ENCODE data around the gene CHD9.
A peak's percentile ranks its signal among the peaks of the same experiment; 100 is the strongest.

The CHD9 gene

DNA sequence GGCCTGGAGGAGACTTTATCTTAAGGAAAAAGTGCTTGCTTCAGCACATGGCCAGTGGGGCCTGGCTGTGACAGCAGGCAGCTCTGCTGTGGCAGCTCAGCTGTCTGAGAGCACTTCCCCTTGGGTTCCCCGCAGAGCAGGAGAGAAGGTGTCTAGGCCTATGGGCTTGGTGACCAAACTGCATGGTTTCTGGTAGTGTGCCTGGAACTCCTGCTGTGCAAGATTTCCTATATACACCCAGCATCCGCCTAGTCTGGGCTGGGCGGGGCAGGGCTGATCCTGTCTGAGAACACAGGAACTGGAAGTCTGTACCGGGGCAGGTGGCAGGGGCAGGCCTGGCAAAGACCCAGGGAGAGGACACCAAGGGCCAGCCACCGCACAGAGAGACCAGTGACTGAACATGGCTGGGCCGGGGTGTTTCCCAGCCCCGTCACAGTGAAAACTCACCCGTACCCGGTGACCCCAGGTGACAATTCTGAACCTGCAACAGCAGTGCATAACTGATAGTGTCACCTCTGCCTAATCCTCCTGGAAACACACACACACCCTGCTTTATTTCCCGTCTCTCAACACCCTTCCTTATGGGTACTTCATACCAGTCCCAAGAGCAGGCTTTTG, 39.3 kb downstream of the CHD9 start:
- DNase-seq (ENCODE audit: low spot score), result peak; percentile 51

GRCh38 chr16:53097190-53097589, 42.4 kb downstream of the CHD9 start:
- no peak for DNase-seq (ENCODE audit: low spot score)

- DNase-seq (ENCODE audit: low spot score), result peak; percentile 80
Observed at GRCh38 chr16:53098526-53099317, 43.9 kb downstream of the CHD9 start.

DNA sequence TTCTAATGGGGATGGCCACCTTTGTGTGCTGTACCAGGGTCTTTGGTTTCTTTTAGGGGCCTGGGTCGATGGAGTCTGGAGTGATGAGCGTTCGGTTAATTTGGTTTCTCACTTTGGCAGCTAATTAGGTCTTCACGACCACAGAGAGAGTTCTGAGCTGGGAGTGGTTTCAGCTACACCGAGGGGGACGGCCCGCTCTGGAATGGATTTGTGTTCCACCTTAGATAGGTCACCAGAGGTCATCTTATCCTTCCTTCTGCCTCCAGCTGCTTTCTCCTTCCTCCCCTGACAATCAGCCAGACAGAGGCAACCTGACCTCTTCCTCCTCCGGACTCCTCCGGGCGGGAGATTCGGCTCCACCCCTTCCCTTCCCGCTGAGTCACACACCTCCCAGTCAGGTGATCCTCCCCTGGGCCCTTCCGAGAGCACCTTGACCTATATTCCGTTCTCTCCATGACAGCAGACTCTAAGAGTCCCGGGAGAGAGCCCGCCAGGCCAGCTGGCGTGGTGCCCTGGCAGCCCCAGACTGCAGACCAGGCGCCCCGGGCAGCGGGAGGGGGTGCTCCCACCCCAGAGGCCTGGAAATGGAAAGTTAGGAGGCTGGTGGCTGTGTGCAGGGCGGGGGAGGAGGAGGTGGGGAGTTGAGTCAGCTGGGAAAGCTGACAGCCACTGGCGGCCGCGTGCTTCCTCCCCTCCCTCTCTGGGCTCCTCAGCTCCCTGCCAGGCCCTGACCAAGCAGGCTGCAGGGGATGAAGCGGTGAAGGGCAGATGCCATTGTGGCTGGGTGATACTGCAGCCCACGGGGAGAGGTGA, 44.7 kb downstream of the CHD9 start:
- DNase-seq (ENCODE audit: low spot score), result peak; percentile 93

GRCh38 chr16:53100131-53100748, 45.4 kb downstream of the CHD9 start:
- no peak for DNase-seq (ENCODE audit: low spot score)

DNA sequence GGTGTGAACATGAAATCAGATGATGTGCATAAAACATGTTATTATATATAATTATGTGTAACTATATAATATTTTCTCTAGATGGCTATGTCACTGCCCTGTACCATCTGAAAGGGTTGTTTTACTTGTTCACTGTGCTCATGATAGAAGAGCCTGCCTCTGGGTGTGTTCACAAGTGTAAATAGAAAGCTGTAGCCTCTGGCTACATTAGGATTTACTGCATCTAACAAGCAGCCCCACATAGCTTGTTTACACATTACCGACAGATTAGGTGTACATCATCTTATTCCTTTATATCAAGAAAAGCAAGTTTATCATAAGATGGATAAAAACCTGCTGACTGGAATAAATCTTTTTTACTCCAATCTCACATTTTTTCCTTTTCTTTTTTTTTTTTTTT, 46.1 kb downstream of the CHD9 start:
- no peak for DNase-seq (ENCODE audit: low spot score)

DNA sequence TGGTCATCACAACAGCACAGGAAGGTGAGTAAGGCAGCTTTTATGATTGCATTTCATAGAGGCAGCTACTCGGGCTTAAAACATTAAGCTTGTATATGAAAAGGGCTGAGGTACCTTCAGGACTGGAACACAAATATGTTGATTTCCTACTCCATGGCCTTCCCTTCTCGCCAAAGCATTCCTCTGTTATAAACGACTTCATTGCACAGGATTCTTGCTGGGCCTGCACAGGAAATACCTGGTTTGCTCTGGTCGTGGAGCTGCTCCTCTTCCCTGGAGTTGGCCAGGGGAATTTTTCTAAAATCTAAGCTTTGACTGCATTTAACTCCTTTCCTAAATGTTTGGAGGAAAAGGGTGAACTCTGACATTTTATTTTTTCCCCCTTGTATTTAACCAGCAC, 49.0 kb downstream of the CHD9 start:
- DNase-seq (ENCODE audit: low spot score), result no peak

DNA sequence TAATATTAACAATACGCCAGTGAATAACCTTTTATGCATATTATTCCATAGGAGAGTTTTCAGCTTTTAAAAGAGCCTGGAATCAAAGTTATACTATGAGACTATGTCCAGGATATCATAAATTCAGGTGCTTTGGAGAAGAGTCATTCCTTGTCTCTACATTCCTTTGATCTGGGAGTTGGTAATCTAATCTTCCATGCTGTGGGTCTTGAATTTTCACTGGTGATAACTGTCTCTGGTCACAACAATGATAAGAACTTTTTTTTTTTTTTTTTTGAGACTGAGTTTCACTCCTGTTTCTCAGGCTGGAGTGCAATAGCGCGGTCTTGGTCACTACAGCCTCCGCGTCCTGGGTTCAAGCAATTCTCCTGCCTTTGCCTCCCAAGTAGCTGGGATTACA, 50.8 kb downstream of the CHD9 start:
- no peak for DNase-seq (ENCODE audit: low spot score)

GRCh38 chr16:53111078-53111791, 56.4 kb downstream of the CHD9 start:
- no peak for DNase-seq (ENCODE audit: low spot score)

GRCh38 chr16:53112015-53112414, 57.2 kb downstream of the CHD9 start:
- no peak for DNase-seq (ENCODE audit: low spot score)

DNA sequence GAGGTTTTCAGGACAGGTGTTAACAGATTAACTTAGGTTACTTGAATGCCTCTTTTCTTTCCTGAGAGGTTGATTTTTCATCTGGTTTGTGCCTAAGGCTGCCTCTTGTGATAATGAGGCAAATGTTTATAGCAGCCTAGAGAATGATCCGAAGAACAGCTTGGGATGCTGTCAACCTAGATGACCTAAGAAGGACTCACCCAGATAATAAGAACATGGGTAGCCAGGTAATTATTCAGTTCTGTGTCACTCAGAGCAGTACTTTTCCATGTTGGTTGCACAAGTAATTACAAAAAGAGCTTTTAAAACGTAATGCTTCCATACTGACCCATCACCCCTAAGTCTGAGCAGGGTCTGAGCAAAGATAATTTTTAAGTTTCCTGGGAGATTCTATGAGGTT, 60.3 kb downstream of the CHD9 start:
- no peak for DNase-seq (ENCODE audit: low spot score)

DNA sequence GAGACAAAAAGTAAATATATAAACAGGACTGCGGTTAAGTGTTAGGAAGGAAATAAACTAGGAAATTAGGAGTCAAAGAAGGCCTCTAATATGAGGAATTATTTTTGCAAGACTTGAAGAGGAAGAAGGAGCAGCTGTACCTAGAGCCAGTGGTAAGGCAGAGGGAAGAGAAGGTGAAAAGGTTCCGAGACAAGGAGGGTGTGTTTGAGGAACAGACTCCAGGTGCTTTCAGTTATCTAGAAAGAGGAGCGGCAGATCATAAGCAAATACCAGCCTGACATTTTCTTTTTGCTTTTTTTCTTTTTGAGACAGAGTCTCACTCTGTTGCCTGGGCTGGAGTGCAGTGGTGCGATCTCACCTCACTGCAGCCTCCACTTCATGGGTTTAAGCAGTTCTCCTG, 61.0 kb downstream of the CHD9 start:
- no peak for DNase-seq (ENCODE audit: low spot score)

DNA sequence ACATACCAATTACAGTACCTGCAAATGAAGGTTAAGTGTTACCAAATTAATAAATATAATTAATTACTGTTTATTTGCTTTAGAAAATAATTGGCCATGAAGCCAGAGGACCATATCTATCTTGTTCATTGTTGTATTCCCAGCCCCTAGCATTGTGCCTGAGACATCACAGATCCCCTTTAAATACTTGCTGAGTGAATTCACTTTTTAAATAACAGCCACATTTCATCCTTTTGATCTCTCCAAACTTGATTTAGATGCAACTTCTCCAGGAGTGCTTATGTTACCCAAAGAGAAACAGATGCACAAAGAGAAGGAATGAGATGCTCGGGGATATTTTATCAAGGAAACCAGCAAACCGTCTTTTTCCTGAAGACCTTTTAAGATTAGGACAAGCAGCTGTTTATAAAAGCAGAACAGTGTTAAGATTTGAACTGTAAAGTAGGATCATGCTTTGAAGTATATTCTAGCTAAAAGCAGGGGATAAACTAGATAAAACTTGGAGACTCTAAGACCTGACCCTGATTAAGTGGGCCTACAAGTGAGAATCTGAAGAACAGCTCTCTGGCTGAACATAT, 66.3 kb downstream of the CHD9 start:
- DNase-seq (ENCODE audit: low spot score), result no peak

GRCh38 chr16:53121661-53122060, 66.9 kb downstream of the CHD9 start:
- no peak for DNase-seq (ENCODE audit: low spot score)

- DNase-seq (ENCODE audit: low spot score), result no peak
Observed at GRCh38 chr16:53123747-53124146, 69.0 kb downstream of the CHD9 start.

- no peak for DNase-seq (ENCODE audit: low spot score)
Observed at GRCh38 chr16:53126390-53126789, 71.6 kb downstream of the CHD9 start.

DNA sequence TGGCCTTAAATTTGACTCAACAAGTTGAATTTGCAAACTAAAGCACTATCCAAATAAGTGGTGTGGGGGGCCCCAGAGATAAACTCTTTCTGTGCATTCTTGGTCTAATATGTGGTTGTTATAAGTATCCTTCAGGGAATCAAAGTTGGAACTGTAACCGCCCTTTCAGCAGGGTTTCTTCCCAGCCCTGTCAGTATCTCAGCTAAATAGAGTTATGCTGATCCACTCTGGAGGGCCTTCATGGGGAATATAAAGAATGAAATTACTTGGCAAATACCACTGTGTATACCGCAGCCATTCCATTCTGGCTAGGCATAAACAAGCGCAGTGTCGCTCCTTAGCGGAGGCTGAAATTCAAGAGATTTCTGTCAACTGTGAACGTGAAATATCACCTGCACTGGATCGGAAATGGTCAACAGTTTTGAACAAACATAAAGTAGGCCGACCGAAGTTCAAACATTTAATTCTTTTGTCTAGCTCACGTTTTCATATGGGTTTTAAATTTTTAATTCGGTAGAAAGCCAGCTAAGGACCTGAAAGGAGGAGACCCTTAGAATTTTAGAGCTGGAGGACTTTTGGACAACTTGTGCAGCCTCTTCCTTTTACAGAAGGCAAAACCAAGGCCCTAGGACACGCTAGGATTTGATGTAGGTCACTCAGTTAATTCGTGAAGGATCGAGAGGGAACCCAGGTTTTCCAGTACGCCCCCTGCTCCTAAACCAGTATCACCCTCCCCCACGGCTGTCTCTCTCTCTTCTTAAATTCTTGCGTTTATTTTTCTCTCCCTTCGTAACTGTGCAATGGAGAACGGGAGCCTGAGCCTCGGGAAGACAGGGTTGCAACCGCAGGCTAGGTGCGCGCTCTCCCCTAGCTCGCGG, 74.7 kb downstream of the CHD9 start:
- no peak for DNase-seq (ENCODE audit: low spot score)

- peak; percentile 96 for DNase-seq (ENCODE audit: low spot score)
Observed at GRCh38 chr16:53130159-53131049, 75.6 kb downstream of the CHD9 start.

GRCh38 chr16:53131050-53131362, 76.2 kb downstream of the CHD9 start:
- no peak for DNase-seq (ENCODE audit: low spot score)

Measured in globus pallidus (tissue), 1 donor.